Measurements from ENCODE around the gene ALAS2.

GRCh38 chrX:55007656-55008055, 23.1 kb downstream of the ALAS2 start:
- no peak for TF ChIP-seq MYC (IDR thresholded peaks at IDR 0.05; ENCODE audit: low read depth, low read length)
- TF ChIP-seq CTCF (IDR thresholded peaks at IDR 0.05; ENCODE audit: low read depth, low read length): no peak
